Measurements from ENCODE around the gene TMEM26.
"Not testable (repeated sequence)": the region's sequence is repeated elsewhere in the genome, so short reads cannot be mapped to it uniquely, and the experiment has no call there.

Gene TMEM26

DNA sequence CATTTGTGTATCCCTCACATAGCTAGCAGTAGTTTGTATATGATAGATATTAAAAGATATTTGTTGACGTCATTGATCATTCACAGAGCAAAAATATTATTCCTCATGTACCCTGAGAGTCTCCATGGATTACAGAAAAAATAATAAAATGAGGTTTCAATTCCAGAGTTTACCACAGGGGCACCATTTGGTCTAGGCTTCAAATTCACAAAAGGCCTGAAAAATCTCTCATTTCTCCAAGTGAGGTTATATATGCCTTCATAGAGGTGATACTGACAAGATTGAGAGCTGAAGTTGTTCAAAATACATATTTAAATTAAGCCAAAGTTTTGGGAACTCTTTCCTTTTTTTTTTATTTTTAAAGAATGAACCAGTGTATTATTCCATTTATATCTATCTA, 52.7 kb downstream of the TMEM26 start:
- DNase-seq (ENCODE audit: low read depth in 2 of 2): no peak

DNA sequence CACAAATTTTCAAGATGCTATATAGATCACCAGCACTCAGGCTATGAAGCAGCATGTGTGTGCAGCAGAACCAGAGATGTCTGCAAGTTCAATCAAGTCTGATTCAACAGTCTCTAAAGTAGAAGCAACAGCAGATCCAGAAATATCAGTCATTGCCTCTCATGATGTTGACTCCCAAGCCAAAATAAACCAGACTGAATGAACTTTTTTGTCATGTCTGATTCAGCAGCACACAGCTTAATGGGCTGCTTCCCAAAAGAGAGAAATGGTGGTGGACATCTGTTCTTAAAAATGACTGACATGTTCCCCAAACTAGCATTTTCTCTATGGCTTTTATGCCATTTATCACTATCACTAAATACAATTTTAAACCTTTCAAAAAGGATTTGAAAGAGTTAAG, 53.8 kb downstream of the TMEM26 start:
- DNase-seq (ENCODE audit: low read depth in 2 of 2): no peak

DNA sequence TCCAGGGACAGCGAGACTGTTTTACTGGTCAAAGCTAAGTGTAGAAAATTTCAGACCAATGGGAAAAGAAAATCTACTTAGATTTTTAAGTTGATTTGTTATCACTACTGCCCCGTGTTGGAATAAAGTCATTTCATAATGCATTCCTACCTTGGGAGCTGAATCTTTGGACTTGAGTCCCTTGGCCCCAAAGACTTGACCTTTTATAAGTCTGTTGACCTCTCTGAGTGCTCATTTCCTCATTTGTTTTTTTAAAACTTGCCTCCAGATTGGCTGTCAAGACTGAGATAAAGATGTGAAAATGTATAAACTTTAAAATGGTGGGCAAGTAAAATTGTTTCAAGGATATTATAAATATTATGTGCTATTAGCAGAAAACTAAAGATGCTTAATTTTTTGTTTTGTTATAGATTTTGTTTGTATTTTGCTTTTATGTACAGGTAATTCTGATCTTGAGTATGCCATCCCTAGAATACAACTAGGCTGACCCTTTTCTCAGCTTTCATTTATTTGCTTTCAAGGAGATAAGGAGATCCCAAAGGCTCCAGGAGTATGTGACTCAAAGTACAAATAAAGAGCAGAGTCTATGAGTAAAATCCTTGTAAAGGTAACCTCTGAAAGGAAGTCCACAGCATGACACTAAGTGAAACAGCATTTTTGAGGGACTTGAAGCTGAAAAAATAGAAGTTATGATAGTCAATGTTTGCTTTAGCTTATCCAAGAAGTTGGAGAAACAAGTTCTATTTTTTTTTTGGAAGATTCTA, 54.6 kb downstream of the TMEM26 start:
- DNase-seq (ENCODE audit: low read depth in 2 of 2): no peak

DNA sequence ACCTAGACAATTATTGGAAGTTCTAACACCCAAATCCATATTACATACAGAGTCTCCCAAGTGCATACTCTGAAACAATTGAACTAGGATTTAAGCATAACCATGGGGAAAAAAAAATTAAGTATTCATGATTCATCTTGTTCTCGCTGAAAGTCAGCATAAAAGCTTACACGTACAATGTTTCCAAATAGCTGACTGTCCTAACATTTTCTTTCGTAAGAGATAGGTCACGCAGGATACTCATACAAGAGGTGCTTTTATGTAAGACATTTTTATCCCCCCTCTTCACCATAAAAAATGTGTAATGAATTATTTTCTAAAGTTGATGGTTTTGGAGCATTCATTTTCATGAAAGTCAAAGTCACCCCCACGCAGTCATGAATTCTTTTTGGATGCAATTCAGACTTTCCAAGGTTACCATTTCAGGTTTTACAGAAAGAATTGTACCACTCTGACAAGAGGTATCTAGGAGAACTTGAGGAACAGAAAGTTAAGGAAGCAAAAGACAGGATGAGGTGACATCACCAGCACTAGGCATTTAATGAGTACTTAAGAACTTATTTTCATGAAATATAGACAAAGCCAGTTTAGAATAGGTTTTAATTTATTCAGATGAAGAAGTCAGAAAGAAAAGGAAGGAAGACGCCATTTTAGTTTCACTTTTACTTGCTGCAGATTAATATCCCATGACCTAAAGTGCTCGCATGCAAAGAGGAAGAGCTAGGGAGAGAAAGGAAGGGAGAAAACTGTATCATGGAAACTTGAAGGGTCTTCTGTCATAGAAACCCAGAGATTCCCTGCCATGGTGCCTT, 55.8 kb downstream of the TMEM26 start:
- no peak for DNase-seq (ENCODE audit: low read depth in 2 of 2)

DNA sequence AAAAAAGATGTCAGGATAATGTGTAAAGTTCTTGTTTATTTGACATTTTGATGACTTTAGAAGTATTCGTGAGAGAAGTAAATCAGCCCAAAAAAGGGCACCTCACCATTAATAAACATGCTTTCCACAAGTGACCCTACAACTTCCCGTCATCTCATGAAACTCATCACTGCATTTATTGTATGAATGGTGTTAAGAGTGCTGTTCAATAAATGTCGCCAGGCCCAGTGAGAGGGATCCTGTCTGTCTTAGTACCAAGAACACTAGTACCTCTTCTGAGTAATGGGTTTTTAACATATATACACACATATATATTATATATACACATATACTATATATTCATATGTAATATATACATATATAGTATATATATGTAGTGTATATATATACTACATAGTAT, 61.9 kb downstream of the TMEM26 start:
- DNase-seq (ENCODE audit: low read depth in 2 of 2): no peak

DNA sequence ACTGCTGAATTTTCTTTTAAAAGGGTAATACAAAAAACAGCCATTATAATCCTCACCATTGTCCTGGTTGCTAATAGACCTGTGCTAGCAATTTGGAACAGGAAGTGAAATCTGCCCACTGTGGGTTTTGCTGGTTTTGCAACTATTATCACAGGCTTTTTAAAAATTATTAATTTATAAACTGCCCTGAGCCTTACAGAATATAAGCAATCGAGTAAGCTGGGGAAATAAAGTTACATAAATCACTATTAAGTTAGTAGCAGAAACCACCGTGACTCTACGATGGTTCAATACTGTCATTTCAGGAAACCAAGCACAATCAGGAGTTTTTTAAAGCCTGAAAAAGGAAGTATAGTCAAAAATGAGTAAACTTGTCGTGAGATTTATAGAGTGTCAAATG, 62.3 kb downstream of the TMEM26 start:
- DNase-seq (ENCODE audit: low read depth in 2 of 2): no peak

DNA sequence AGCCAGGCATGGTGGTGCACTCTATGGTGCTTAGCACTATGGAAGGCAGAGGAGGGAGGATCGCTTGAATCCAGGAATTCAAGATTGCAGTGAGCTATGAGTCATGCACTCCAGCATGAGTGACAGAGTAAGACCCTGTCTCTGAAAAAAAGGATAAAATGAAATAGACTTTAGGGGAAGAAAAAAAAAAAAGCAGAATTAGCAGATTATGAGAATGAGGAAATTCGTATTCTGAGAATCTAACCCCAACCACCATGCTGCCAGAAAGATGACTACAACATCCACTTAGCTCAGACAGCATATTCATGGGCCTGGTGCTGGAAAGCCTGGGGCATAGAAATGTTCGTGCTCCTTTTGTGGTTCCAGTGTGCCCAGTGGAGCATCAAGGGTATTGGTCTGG, 63.3 kb downstream of the TMEM26 start:
- DNase-seq (ENCODE audit: low read depth in 2 of 2): no peak

DNA sequence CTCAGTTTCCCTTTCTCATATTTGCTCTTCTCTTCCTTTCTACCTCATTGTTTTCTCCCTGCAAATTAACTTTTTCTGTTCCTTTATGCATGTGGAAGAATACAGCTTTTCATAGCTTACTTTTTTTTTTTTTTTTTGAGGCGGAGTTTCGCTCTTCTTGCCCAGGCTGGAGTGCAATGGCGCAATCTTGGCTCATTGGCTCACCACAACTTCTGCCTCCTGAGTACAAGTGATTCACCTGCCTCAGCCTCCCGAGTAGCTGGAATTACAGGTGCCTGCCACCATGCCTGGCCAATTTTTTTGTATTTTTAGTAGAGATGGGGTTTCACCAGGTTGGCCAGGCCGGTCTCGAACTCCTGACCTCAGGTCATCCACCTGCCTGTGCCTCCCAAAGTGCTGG, 64.2 kb downstream of the TMEM26 start:
- DNase-seq (ENCODE audit: low read depth in 2 of 2): not testable (repeated sequence)

DNA sequence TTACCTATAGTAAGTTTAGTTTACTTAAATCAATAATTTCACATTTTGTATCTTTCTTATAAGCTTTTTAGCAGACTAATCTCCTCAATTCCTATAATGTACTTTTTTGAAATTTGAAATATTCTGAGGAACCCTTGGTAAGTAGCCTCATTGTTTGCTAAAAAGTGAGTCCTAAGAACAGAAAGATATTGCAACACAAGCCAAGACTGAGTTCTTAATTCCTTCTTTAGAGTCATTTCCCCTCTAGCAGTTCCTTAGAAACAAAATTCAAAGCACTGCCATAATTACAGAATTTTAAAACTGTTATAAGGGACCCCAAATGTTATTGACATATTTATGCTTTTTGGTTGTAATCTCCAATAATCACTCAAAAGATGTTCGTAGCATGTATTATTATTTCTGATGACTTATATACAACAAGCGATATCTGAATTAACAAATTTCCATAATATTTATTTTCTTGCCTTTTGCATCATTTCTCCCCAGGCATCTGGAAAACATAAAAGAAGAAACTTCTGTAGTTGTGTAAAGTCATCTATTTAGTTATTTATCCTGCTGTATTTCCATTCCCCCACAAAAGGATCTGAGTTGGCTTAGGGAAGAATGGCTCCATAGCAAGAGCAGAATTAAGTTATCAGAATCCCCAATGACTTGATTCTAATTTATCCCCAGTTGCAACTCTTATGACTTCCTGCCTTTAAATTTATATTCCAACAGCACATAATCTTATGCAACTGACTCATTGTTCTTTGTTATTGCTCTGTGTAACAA, 67.8 kb downstream of the TMEM26 start:
- no peak for DNase-seq (ENCODE audit: low read depth in 2 of 2)

DNA sequence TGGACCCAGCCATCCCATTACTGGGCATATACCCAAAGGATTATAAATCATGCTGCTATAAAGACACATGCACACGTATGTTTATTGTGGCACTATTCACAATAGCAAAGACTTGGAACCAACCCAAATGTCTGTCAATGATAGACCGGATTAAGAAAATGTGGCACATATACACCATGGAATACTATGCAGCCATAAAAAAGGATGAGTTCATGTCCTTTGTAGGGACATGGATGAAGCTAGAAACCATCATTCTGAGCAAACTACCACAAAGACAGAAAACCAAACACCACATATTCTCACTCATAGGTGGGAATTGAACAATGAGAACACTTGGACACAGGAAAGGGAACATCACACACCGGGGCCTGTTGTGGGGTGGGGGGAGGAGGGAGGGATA, 72.0 kb downstream of the TMEM26 start:
- not testable (repeated sequence) for DNase-seq (ENCODE audit: low read depth in 2 of 2)

DNA sequence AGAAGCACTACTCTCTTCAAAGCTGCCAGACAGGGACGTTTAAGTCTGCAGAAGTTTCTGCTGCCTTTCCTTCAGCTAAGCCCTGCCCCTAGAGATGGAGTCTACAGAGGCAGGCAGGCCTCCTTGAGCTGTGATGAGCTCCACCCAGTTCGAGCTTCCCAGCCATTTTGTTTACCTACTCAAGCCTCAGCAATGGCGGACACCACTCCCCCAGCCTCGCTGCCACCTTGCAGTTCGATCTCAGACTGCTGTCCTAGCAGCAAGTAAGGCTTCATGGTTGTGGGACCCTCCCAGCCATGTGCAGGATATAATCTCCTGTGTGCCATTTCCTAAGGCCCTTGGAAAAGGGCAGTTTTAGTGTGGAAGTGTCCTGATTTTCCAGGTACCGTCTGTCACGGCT, 74.3 kb downstream of the TMEM26 start:
- no peak for DNase-seq (ENCODE audit: low read depth in 2 of 2)

DNA sequence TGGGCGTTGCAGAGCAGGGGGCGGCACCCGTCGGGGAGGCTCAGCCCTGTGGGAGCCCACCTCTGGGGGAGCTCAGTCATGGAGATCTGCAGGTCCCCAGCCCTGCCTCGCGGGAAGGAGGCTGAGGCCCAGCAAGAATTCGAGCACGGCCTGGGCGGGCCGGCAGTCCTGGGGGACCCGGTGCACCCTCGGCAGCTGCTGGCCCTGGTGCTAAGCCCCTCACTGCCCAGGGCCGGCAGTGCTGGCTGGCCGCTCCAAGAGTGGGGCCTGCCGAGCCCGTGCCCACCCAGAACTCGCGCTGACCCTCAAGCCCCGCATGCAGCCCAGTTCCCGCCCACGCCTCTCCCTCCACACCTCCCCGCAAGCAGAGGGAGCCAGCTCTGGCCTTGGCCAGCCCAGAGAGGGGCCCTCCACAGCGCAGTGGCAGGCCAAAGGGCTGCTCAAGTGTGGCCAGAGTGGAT, 76.2 kb downstream of the TMEM26 start:
- no peak for DNase-seq (ENCODE audit: low read depth in 2 of 2)

DNA sequence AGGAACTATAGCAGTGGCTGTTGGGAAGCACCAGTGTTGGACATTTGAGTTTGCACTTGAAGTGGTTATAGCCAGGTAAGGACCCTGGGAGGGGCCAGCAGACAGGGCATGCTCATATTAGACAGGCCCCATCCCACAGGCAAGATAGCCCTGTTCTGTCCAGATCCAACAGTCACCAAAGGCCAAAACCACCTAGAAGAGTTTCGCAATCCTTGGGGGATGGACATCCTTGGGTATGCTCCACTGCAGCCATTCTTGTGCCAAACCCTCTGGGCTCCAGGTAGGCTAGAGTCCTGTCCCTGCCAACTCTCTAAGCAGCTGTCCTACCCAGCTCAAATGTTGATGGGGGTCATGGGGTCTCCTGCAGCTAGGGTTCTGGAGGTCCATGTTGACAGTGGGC, 76.8 kb downstream of the TMEM26 start:
- DNase-seq (ENCODE audit: low read depth in 2 of 2): no peak

DNA sequence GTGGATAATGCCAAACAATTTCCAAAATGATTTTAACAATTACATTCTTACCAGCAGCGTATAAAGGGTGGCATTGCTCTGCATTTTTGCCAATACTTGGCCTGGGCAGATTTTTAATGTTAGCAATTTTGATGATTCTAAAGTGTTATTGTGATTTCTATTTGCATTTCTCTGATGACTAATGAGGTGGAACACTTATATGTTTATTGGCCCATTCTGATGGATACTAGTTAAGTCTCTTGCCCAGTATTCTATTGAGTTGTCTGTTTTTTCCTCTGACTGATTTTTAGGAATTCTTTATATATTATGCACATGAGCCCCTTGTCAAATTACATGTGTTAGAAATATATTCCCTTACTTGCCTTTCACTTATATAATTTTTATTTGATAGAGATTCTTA, 86.8 kb downstream of the TMEM26 start:
- no peak for DNase-seq (ENCODE audit: low read depth in 2 of 2)

DNA sequence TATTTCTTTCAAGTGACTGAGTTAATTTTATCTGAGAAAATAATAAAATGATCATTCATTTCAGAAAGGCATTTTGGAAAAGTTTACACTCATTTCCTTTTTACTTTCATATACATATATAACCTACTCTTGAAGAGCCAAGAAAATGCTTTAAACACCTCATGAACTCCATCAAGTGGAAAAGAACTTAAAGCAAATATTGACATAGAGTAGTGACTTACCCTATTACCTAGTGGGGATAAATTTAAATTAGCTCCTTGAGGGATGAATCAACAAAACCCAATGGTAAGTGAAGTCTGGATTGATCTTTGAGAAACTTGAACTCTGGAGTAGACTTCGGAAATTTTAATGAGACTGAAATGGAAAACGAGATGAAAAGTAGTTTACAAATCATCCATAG, 88.6 kb downstream of the TMEM26 start:
- DNase-seq (ENCODE audit: low read depth in 2 of 2): no peak

DNA sequence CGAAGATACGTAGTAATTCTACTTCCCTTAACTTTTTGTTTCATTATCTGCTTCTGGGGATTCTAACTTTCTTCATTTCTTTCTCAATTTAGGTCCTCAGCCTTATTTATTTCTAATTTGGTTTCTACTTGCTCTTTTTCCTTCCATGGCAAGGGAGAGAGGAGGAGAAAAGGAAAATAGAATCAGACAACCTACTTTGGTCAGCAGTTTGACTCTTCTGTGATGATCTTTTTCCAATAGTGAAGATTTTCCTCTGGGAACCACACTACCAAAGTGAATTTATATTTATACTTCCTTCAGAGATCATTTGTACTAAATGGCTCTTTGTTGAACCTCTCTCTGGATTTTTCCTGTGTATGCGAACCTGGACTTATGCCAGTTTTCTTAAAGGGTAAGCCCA, 90.2 kb downstream of the TMEM26 start:
- no peak for DNase-seq (ENCODE audit: low read depth in 2 of 2)

DNA sequence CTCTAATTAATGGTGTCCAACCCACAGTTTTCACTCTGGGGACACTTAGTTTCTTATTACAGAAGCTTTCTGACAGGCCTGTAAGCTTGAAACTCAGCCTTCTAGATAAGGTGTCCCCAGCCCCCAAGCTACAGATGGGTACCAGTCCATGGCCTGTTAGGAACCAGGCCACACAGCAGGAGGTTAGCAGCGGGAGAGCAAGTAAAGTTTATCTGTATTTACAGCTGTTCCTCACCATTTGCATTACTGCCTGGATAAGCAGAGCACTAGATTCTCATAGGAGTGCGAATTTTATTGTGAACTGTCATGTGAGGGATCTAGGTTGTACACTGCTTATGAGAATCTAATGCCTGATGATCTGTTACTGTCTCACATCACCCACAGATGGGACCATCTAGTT, 93.7 kb downstream of the TMEM26 start:
- no peak for DNase-seq (ENCODE audit: low read depth in 2 of 2)

DNA sequence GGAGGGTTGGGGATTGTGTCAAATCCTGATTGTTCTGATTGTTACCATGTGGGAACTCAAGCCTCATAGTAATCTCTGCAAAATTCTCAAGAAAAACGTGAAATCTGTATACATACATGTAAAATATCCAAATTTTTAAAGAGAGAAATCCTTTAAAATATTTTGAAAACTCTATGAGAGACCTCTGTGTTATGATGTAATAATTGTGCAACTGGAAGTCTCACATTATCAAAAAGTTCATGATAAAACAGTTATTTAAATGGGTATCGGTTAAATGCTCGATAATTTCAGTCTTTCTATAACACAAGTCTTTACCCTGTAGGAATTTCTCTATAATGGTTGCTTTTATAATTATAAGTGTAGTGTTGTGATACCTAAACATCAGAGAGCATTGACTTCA, 95.5 kb downstream of the TMEM26 start:
- no peak for DNase-seq (ENCODE audit: low read depth in 2 of 2)

All from stimulated activated CD8-positive, alpha-beta memory T cell treated with anti-CD3 and anti-CD28 coated beads, Interleukin-15, amount 100 ng/mL, for 4 hours (primary cell).